Ramos (cell line): ENCODE data around the gene FBXL22.
"Not testable (repeated sequence)": the region's sequence is repeated elsewhere in the genome, so short reads cannot be mapped to it uniquely, and the experiment has no call there.

Experiments
- in situ Hi-C: fragments of 300-500 bp; cut with MboI; formaldehyde crosslinking; loops from one replicate; pipeline ENCODE4 v1.14.3; 2022; ENCODE audit warnings: low sequenced_read_pairs; ENCODE audit not compliant: unreplicated experiment

Gene FBXL22

DNA sequence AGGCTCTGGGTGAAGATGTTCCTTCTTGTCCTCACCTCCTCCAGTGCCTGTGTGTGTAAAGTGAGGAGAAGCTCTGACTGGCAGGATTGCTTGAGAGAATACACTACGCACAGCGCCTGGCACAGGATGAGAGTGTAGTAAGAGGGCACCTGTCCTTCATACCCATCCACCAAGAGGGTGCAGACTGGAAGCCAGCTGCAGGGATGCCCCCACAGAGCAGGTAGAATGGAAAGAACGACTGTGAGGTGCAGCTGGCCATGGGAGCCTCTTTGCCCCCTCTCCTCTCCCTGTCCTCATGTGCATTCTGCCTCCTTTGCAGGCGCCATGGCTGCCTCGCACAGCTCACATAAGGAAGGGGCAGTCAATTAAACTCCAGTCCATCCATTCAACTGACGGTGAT is 12.3 kb downstream of the FBXL22 start:
- in situ Hi-C loops, result loop anchor here (10.0 kb wide), 2 partner anchors 285 to 455 kb away; no protein-coding TSS in a partner anchor

GRCh38 chr15:63610209-63610841 is 13.1 kb downstream of the FBXL22 start:
- in situ Hi-C loops, result no loop called here

DNA sequence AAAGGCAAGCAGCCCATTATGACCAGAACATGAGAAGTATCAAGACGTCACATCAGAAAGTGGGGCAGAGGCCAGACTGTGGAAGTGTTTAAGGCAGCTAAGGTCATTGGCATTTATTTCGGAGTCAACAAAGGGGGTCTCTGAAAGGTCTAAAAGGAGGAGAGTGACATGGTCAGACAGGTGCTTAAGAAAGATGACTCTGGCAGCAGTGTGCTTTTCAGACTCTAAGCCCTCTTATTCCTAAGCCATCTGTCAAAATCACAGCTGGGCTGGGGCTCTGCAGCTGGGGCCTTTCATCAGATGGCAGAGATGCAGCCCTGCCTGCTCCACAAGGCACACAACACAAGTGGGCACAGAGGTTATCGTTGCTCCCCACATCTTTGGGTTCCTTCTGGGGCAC is 14.0 kb downstream of the FBXL22 start:
- in situ Hi-C loops, result no loop called here

DNA sequence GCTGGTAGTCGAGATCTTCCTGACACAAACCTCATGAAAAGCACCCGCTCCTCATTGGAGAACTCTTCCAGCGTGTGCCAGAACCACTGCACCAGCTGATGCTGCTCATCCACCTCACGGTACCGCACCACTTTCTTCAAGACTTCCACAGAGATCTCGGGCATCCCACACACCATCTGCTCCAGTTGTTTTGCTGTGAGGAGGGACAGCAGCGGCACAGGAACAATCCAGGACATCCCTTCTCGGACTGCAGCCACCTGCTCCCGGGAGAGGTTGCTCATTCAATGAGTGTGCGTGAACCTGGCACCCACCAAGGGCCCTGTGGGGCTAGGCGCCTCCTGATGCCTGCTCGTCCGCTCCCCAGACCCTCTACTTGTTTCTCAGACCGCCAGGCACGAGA is 15.1 kb downstream of the FBXL22 start:
- in situ Hi-C loops, result no loop called here

DNA sequence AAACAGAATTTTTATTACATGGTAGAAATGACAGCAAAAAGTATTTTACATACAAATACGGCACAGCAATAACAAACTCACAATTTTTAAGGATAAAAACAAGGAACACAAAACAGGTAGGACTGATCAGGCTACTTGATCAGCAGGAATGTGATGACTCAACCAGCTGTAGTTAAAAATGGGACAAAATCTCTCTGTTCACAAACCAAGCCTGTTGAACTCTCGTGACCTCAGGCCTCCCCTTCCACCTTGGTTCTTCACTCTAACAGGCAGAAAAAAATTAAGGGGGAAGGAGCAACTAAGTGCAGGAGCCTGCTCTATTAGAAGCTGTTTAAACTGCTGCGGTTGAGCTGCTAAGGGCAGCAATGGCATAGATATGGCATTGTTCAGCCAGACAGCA is 18.7 kb downstream of the FBXL22 start:
- in situ Hi-C loops, result no loop called here

GRCh38 chr15:63617147-63617546 is 20.0 kb downstream of the FBXL22 start:
- in situ Hi-C loops, result not testable (repeated sequence)

DNA sequence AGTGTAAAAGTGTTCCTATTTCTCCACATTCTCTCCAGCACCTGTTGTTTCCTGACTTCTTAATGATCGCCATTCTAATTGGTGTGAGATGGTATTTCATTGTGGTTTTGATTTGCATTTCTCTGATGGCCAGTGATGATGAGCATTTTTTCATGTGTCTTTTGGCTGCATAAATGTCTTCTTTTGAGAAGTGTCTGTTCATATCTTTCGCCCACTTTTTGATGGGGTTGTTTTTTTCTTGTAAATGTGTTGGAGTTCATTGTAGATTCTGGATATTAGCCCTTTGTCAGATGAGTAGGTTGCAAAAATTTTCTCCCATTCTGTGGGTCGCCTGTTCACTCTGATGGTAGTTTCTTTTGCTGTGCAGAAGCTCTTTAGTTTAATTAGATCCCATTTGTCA is 20.4 kb downstream of the FBXL22 start:
- in situ Hi-C loops, result not testable (repeated sequence)

GRCh38 chr15:63620760-63621159 is 23.6 kb downstream of the FBXL22 start:
- in situ Hi-C loops, result not testable (repeated sequence)

GRCh38 chr15:63623232-63623969 is 26.2 kb downstream of the FBXL22 start:
- in situ Hi-C loops, result no loop called here

GRCh38 chr15:63626955-63627354 is 29.8 kb downstream of the FBXL22 start:
- in situ Hi-C loops, result no loop called here

GRCh38 chr15:63628123-63628822 is 31.1 kb downstream of the FBXL22 start:
- in situ Hi-C loops, result no loop called here

- in situ Hi-C loops, result no loop called here
Observed at GRCh38 chr15:63630036-63630751, 33.0 kb downstream of the FBXL22 start.

- in situ Hi-C loops, result no loop called here
Observed at GRCh38 chr15:63633312-63633711, 36.1 kb downstream of the FBXL22 start.

DNA sequence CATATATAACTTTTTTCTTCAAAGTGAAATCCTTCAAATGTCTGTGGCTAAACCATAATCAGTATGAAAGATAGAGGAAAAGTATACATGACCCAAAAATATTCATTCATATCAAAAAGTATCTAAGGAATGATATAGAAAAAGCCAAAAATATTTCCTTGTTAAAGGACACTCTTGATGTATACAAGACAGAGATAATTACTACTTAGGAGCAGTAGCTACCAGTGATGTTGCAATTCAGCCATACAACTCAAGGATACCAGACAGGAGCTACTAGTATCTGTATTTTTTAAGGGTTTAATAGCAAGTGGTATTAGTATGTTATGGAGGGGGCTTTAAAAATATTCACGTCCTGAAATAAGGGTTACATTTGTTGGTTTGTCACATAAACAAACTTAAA is 37.0 kb downstream of the FBXL22 start:
- in situ Hi-C loops, result no loop called here

DNA sequence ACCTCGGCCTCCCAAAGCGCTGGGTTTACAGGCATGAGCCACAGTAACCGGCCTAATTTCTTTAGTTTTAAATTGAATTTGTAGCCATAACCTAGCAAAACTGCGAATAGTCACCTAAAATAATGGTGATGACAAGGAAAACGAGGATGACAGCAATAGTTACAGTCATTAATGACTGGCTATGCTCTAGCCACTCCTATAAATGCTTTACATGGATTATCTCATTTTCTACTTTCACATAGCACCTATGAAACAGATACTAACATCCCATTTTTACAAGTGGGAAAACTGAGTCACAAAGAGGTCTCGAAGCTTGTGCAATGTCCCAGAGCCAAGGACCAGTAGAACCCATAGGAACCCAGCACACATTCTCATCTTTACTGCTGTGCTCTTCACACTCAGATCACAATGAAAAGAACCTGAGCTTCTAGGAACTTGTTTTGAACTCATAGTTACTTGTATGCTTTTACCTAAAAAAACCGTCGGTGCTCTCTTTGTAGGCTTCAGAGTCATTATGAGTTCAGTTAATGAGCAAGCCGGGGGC is 39.4 kb downstream of the FBXL22 start:
- in situ Hi-C loops, result no loop called here

DNA sequence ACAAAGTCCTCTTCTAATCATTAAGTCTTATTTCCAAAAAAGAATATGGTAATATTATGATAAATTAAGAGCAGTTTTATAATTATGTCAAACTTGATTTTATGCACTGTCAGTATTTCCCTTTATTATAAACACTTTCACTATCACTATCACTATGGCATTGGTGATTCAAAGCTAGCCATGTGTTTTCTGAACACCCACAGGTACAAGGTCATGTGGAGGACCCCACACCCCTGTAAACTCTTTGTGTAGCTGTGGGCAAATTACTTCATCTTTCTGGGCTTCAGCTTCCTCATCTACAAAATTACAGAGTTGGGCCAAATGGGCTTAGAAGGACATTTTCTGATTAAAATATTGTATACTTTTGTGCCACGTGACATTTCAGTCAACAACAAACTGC is 41.7 kb downstream of the FBXL22 start:
- in situ Hi-C loops, result no loop called here

DNA sequence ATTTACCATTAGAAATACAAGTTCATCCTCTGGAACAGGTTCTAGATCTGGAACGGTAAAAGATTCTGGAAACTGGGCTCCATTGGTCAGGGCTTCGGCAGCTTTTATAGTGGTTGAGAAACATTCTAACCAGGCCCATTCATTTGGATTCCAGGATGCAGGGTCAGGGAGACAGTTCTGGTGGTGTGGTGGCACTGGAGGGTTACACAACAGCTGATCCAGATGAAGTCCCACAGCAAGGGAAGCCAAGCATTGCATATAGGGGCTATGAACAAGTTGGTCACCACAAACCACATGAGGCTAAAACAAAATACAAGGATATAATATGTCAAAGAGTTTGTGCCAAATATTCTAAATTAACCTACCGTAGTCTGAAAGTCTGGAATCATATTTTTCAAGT is 43.0 kb downstream of the FBXL22 start:
- in situ Hi-C loops, result no loop called here
